ENCODE data around the gene POLE.

Gene POLE

DNA sequence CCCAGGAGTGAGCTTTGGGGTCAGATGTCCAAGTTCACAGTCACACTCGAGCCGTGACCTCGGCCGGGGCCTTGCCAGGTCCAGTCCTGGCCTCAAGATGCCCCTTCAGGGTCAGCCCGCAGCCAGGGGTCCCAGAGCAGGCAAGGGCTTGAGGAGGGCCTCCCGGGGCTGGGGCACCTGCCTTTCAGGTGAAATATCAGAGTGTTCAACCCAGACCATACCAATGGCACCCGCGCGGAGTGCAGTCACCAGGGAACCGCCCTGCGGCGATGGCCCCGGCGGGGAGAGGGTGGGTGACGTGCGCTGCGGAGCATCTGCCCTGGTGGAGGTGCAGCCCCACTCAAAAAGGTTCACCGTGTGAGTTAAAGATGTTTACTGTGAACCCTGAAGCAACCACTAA, 93.6 kb downstream of the POLE start:
- DNase-seq = no peak

DNA sequence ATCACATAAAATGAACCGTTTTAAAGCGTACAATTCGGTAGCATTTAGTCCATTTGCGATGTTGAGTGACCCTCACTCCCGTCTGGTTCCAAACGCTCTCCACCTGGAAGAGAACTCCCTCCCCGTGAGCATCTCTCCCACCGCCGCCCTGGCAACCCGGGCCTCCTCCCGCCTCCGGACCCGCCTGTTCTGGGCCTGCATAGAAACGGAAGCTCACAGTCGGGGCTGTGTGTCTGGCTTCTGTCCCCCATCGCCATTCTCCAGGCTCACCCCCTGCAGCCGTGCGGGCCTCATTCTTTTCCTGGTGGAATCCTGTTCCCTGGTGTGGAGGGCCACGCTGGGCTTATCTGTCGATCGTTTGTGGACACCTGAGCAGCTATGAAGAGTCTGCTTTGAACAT, 94.1 kb downstream of the POLE start:
- DNase-seq = no peak

GRCh38 chr12:132592282-132592970, 94.7 kb downstream of the POLE start:
- DNase-seq = no peak

DNA sequence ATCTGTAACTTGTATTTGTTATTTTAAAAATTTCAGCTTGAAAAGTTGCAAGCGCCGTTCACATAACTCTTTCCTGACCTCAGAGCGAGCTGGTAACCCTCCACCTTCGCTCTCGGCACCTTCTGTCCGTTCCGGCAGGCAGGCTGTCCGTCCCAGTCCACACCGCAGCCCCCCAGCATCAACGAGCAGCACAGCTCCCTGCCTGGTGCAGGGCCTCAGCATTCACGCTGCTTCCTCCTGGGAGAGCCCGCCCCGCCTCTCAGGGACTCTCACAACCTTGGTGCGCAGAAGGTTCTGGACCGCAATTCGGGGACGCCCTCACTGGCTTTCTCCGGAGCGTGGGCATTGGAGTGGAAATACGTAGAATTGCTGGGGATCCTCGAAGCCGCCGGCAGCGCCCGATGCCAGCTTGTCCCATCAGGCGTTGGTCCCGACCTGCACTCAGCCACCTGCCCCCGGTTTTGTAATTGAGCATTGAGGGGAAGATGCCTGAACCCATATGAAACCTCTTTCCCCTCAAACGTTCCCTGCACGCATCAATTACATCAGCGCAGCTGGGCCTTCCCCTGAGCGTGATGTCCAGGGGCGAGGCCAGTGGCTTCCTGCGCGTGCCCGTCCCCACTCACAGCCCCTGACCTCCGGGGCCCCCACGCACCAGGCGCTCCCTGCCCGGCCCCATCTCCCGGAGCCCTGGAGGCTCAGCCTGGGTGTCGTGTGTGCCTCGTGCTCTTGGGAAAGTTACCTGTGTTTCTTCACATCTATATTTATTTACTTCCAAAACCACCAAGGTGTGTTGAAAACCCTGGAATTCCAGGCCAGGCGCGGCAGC, 95.8 kb downstream of the POLE start:
- DNase-seq = no peak

GRCh38 chr12:132588821-132589669, 98.1 kb downstream of the POLE start:
- no peak for DNase-seq

DNA sequence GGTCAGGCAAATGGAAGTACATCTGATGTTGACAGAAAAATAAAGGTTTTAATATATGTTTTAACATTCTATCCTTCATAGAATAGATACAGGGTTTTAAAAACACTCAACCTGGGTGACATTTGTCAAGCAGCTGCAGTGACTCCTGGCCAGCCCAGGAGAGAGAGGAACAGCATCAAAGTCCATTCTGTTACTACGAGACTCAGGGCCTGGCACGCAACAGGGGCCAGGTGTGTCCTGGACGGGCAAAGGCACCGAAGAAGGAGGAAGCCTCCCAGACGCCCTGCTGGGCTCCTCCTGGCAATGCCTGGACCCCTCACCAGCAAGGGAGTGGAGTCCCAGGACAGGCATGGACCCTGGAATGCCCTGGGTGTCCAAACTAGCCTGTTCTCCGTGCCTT, 98.8 kb downstream of the POLE start:
- no peak for DNase-seq

DNA sequence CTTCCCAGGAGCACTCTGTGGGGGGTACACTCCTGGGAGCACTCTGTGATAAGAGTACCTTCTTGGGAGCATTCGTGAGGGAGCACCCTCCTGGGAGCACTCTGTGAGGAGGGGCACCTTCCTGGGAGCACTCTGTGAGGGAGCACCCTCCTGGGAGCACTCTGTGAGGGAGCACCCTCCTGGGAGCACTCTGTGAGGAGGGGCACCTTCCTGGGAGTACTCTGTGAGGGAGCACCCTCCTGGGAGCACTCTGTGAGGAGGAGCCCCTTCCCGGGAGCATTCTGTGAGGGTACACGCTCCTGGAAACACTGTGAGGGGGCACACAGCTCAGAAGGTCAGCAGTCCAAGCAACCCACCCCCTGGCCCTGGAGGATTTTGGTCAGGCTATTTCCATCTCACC, 99.4 kb downstream of the POLE start:
- no peak for DNase-seq

- DNase-seq = no peak
Observed at GRCh38 chr12:132586929-132587328, 100.2 kb downstream of the POLE start.

DNA sequence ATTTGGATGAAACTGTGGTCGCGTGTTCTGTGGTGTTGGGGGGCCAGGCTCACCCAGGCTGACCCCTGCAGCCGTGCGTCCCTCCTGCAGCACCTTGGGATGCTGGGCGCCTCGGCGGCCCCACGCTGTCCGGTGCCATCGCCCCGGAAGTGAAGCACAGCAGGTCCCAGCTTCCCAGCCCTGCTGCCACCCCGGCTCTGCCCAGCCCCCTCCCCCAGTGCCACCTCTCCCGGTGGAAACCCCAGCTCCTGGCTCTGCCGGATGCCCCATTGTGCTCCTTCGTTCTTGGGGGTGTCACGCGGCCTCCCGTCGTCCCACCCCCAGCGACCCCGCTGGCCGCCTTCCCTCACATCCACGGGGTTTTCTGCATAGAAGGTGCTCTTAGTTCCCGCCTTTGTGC, 102.0 kb downstream of the POLE start:
- DNase-seq = no peak

DNA sequence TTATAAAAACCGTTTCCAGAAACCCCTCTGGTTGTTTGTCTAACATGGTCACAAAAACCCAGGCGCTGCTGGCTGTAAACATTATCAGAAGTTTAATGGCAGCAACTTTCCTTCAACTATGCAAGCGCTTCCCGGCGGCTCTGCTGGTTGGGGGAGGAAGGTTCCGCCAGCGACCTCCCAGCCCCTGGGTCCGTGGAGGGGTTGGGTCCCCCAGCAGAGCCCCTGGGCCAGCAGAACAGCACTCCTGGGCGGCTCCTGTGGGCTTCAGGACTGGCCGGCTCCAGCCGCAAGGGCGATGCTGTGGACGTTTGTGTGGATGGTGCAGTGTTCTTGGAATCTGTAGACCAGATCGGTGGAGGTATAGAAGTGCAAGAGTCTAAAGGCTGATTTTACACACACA, 102.7 kb downstream of the POLE start:
- DNase-seq = no peak

GRCh38 chr12:132583736-132584135, 103.4 kb downstream of the POLE start:
- no peak for DNase-seq

- DNase-seq = no peak
Observed at GRCh38 chr12:132583411-132583710, 103.8 kb downstream of the POLE start.

GRCh38 chr12:132582582-132583410, 104.3 kb downstream of the POLE start:
- DNase-seq = no peak

GRCh38 chr12:132582058-132582420, 105.1 kb downstream of the POLE start:
- no peak for DNase-seq

DNA sequence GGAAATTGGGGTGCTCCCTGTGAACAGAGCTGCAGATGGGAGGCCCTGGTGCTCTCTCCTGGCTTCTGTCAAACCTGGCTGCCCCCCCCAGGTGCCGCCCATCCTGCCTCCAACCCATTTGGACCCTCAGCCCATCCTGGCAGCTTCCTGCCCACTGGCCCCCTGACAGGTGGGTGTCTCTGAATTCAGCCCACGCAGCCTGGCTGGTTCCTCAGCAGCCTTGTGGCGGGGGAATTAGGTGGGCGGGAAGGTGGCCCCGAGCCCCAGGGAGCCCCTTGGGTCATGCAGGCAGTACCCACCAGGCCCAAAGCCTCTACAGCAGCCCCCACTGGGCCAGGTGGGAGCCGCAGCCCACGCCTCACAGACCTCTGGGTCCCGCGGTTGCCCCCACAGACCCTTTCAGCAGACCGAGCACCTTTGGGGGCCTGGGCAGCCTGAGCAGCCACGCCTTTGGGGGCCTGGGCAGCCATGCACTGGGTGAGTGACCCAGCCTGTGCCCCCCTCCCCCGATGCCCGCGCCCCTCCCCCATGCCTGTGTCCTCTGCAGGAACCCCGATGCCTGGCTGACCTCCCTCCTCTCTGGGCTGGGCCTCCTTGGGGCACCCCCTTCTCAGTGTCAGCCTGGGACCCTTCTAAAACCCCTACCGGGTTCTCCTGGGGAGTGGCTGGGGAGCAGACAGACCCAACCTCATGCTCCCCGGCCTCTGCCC, 105.6 kb downstream of the POLE start:
- DNase-seq = no peak

DNA sequence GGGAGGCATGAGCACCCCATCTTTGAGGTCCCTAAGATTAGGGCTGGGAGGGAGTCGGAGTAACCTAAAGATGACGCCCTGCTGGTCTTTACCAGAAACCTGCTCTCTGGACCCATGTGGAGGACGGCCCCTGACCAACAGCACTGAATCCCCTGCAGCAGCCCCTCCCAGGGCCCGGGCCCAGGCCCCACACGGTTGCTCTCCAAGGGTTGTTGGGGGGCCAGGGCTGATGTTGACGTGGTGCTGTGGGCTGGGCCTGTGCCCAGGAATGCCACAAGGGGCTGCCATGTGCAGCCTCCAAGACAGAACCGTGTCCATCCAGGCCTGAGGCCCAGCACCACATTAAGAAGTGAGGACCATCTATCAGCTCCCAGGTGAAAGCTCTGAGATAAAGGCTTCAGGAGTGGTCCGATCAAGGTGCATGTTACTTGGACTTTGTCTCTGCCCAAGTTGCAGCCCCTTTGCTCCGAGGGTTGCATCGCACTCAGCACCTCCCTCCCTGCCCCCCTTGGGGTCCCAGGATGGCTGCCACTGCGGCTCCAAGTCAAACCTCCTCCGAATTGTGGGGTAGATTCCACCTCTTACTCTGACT, 106.3 kb downstream of the POLE start:
- no peak for DNase-seq

DNA sequence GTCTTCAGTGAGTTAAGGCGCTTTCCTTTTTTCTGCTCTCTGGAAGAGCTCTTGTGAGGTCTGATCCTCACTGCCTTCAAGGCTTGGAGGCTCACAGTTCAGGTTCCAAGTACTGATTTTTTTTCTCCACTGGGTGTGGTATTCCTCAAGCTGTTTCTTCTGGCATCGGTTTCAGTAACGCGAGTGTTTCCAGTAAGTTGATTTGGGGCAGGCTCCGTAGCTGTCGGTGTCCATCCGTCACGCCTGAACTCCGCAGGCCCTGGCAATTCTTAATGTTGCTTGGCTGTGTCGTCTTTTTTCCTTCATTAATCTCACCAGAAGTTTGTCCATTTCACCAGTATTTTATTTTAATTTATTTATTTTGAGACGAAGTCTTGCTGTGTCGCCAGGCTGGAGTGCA, 107.4 kb downstream of the POLE start:
- no peak for DNase-seq

GRCh38 chr12:132578826-132579225, 108.3 kb downstream of the POLE start:
- no peak for DNase-seq

DNA sequence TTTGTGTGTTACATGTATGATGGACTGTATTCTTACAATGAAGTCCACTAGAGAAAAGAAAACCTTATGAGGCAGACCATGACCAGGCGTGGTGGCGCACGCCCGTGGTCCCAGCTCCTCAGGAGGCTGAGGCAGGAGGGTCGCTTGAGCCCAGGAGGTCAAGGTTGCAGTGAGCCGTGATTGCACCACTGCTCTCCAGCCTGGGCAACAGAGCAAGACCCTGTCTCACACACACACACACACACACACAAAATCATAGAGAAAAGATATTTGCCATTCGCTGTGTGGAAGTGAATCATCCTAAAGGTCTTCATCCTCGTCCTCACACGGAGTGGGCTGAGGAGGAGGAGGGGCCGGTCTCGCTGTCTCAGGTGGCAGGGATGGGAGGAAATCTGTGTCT, 109.0 kb downstream of the POLE start:
- no peak for DNase-seq

GRCh38 chr12:132577191-132577920, 109.8 kb downstream of the POLE start:
- no peak for DNase-seq

GRCh38 chr12:132576701-132577100, 110.4 kb downstream of the POLE start:
- no peak for DNase-seq
